Measurements from ENCODE around the gene GSTT2.

GSTT2 gene

DNA sequence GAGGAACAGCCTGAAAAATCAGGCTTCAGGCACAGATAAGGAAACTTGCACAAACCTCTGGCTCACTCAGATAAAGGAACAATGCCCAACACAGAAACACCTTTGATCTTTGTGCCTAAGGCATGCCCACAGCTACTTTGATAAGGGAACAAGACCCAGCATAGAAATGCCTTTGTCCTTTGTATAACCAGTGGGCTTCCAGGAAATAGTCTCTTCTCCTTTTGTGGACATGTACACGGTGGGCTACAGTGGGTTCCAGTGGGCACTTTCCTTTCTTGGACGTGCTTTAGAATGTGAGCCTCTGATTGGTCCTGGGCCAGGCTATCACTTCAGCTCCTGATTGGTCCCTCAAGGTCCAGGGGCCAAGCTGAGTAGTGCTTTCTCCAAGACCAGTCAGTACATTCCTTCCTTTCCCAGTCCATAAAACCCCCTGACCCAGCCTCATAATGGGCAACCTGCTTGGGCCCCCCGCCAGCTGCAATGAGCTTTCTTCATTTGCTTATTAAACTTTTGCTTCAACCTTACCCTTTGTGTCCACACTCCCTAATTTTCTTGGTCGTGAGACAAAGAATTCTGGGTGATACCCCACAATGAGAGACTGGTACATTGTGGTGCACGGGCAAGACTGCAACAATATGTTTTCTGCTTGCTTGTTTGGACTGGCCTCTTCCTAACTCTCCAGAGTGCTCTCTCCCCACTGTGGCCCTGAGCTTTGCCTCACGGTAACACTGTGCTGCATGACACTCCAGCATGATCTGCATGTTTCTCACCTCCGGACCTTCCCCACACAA lies 29.5 kb downstream of the GSTT2 start:
- no peak for DNase-seq

DNA sequence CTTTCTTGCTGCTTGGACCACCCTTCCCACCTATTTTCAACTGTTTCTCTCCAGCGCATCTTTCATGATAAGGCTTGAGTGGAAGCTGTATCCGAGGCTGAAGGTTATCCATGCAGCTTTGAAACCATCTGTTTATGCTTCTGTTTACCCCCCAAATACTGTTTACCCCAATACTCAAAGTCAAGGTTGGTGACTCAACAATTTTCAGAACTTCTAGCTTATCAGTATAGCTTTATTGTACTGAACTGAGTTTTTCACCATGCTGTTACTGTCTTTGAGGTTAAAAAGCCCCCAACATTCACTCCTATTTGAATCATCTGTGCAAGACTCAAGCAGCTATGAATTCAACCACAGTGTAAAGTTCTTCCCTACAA lies 30.1 kb downstream of the GSTT2 start:
- DNase-seq, result no peak

DNA sequence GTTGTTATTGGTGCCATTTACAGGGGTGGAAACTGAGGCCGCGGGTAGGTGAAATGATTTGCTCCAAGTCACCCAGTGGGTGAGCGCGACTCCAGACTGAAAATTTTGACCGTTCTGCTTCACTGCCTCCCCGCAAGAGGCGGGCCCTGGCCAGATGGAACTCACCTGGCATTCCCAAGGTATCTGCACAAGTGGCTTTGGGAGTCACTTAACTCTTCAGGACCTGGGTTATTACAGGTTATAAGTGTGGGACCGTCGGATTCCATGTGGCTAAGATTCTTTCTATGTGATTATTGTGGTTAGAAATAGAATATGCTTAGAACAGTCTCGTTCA lies 31.8 kb downstream of the GSTT2 start:
- no peak for DNase-seq

DNA sequence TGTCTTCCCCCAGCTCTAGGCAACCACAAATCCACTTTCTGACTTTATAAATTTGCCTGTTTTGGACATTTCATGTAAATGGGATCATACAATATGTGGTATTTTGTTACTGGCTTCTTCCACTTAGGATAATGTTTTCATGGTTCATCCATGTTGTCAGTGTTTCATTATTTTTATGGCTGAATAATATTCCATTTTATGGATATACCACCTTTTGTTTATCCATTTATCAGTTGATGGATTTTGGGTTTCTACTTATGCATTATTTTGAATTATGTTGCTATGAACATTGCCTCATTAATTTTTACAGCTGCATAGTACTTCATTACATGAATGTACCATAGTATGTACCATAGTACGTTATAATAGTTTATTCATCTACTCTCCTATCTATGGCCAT lies 36.2 kb downstream of the GSTT2 start:
- no peak for DNase-seq

DNA sequence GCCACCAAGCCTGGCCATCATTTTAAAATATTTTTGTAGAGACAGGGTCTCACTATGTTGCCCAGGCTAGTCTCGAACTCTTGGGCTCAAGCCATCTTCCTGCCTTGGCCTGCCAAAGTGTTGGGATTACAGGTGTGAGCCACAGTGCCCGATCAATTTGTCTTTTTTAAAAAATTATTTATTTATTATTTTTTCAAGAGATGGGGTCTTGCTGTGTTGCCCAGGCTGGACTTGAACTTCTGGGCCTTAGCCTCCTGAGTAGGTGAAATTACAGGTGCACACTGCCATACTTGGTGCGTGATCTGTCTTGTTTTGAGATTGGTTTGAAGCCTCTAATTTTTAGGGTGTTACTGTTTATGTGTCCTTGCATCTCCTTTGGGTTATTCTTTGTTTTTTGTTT lies 41.4 kb downstream of the GSTT2 start:
- DNase-seq, result no peak

DNA sequence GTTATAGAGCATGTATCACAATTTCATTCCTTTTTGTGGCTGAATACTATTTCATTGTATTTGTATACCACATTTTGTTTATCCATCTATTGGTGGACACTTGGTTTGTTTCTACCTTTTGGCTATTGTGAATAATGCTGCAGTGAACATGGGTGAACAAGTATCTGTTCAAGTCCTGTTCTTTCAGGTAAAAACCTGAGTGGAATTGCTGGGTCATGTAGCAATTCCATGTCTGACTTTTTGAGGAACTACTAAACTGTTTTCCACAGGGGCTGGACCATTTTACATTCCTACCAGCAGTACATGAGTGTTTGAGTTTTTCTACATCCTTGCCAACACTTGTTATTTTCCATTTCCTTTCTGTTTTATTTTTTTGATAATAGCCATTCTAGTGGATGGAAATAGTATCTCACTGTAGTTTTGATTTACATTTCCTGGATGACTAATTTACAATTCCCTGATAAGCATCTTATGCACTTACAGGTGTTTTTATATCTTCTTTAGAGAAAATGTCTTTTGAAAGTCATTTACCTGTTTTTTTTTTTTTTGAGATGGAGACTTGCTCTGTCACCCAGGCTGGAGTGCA lies 43.4 kb downstream of the GSTT2 start:
- no peak for DNase-seq

DNA sequence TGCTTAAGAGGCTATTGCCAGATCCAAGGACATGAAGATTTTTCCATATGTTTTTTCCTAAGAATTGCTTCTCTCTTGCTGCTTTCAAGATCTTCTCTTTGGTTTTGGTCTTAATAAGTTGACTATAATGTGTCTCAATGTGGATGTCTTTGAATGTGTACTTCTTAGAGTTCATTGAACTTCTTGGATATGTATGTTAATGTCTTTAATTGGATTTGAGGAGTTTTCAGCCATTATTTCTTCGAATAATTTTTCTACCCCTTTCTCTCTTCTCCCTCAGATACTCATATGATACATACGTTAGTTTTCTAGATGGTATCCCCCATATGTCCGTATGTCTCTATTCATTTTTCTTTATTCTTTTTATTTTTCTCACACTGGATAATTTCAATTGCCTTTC lies 44.4 kb downstream of the GSTT2 start:
- DNase-seq, result no peak

DNA sequence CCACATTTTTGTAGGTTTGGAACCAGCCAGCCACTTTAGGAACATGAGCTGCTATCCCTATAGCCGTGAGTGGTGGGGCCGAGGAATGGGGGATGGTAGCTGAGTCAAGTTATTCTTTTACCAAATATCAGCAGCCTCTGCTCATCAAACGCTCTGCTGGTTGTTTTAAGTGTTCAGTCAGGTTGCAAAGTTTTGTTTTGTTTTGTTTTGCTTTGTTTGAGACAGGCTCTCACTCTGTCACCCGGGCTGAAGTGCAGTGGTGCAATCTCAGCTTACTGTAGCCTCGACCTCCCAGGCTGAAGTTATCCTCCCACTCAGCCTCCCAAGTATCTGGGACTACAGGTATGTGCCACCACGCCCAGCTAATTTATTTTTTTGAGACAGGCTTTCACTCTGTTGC lies 45.5 kb downstream of the GSTT2 start:
- no peak for DNase-seq

DNA sequence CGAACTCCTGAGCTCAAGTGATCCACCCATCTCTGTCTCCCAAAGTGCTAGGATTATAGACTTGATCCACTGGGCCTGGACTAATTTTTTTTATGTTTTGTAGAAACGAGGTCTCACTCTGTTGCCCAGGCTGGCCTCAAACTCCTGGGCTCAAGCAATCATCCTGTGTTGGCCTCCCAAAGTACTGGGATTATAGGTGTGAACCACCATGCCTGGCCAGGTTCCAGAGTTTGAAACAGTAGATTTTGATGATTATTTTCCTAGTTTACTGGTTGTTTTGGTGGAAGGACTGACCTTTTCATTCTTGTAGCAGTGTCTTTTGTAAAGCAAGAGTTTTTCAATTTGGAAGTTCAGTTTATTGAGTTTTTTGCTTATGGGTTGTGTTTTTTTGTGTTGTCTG lies 46.1 kb downstream of the GSTT2 start:
- DNase-seq, result no peak

DNA sequence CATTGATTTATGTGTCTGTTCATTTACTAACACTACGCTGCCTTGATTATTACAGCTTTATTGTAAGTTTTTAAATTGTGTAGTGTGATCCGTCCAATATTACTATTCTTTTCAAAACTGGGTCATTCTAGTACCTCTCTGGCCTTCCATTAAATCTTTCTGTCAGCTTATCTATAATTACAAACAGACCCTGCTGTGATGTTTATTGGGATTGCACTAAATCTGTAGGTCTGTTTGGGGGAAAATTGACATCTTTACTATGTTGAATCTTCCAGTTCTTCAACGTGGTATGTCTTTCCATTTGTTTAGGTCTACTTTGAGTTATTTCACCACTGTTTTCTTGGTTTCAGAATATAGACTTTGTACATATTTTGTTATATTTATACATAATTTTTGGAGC lies 46.8 kb downstream of the GSTT2 start:
- no peak for DNase-seq

DNA sequence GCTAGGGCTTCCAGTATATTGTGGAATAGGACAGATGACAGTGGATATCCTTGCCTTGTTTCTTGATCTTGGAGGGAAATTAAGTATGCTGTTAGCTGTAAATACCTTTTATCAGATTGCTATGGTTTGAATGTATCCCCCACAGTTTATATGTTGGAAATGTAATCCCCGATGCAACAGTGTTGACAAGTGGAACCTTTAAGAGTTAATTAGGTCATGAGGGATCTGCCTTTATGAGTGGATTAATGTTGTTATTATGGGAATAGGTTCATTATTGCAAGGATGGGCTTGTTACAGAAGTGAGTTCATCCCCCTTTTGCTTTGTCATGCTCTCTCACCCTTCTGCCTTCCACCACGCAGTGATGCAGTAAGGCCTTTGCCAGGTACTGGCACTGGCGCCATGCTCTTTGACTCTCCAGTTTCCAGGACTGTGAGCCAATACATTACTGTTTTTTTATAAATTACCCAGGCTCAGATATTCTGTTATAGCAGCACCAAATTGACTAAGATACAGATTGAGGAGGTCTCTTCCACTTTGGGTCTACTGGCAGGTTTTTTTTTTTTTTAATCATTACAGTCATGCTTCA lies 47.5 kb downstream of the GSTT2 start:
- DNase-seq, result no peak

DNA sequence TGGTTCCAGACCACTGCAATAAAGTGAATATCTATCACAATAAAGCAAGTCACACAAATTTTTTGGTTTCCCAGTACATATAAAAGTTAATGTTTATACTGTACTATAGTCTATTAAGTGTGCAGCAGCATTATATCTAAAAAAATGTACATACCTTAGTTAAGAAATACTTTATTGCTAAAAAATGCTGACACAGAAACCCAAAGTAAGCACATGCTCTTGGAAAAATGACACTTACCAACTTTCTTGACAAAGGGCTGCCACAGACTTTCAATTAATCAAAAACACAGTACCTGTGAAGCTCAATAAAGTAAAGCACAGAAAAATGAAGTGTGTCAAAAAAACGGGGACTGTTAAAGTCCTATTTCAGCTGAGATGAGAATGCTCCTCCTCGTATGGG lies 48.1 kb downstream of the GSTT2 start:
- no peak for DNase-seq

DNA sequence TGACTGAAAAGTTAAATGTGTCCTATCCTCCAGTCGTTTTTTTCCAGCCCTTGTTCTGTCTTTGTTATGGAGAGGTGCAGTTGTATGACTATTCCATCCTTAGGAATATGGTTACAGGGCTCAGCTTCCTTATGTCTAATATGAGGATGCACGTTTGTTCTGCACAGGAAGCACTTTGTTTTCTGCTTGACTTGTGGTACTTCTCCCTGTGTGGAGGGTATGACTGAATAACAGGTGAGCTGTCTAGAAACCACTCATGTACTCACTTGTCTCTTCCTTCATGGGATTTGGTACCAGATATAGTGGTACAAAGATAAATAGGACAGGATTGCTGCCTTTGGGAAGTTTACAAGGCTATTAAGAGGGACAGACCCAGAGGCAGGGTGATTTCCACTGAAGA lies 48.6 kb downstream of the GSTT2 start:
- DNase-seq, result no peak

DNA sequence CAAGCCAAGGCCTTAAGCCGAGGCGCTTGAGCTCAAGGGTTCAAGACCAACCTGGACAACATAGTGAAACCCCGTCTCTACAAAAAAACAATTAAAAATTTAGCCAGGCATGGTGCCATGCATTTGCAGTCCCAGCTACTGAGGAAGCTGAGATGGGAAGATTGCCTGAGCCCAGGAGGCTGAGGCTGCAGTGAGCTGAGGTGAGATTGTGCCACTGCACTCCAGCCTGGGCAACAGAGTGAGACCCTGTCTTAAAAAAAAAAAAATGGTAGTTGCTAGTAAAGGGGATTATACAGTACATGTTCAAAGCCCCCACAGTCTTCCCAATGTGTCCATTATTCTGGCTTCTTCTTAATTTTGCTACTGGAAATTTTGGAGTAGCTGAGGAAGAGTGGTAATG lies 49.4 kb downstream of the GSTT2 start:
- DNase-seq, result no peak

DNA sequence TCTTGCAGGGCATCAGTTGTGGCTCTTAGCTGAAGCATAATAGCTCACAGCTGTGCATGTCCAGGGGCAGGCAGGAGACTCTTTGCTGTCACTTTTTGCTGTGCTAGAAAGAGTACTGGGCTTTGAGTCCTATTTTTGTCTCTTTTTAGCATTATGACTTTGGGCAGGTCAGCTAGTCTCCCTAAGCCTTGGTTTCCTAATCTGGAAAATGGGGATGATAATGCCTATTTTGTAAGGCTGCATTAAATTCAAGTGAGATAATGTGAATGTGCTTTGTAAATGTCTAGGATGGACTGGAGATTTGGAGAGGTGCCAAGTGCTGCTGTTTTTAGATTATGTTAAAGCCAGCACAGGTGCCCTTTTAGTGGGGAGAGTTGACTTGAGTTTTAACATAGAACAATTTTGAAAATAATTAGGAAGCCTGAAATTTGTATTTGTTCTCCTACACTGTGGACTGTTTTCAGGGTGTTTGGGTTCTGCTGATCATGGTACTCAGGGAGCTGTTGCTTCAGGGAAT lies 50.3 kb downstream of the GSTT2 start:
- no peak for DNase-seq
